DOHH2 (cell line): ENCODE results near the gene FNDC3B.

Source experiments
- EZH2phosphoT487 ChIP-seq: fragments of 200-600 bp; sonication (generic); IDR thresholded peaks from 2 replicates; pipeline ENCODE4 v1.6.1; 2017; ENCODE audit warnings: borderline replicate concordance, mild to moderate bottlenecking, antibody characterized with exemption, low read length, moderate library complexity, mixed read lengths
- TF ChIP-seq, protein P1 (sequence below): fragments of 200-600 bp; sonication (generic); IDR thresholded peaks from one replicate; pipeline ENCODE4 v1.5.1; 2014; ENCODE audit warnings: antibody characterized with exemption, mild to moderate bottlenecking, low read depth, low read length; ENCODE audit not compliant: poor library complexity, severe bottlenecking

- TF ChIP-seq, protein P1, sequence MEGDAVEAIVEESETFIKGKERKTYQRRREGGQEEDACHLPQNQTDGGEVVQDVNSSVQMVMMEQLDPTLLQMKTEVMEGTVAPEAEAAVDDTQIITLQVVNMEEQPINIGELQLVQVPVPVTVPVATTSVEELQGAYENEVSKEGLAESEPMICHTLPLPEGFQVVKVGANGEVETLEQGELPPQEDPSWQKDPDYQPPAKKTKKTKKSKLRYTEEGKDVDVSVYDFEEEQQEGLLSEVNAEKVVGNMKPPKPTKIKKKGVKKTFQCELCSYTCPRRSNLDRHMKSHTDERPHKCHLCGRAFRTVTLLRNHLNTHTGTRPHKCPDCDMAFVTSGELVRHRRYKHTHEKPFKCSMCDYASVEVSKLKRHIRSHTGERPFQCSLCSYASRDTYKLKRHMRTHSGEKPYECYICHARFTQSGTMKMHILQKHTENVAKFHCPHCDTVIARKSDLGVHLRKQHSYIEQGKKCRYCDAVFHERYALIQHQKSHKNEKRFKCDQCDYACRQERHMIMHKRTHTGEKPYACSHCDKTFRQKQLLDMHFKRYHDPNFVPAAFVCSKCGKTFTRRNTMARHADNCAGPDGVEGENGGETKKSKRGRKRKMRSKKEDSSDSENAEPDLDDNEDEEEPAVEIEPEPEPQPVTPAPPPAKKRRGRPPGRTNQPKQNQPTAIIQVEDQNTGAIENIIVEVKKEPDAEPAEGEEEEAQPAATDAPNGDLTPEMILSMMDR, result no peak
- no peak for TF ChIP-seq EZH2phosphoT487
Observed at GRCh38 chr3:172209333-172210321, 170.2 kb downstream of the FNDC3B start.
